ENCODE measurements around the gene NF1.
"Not testable (repeated sequence)": the region's sequence is repeated elsewhere in the genome, so short reads cannot be mapped to it uniquely, and the experiment has no call there.

NF1 gene

DNA sequence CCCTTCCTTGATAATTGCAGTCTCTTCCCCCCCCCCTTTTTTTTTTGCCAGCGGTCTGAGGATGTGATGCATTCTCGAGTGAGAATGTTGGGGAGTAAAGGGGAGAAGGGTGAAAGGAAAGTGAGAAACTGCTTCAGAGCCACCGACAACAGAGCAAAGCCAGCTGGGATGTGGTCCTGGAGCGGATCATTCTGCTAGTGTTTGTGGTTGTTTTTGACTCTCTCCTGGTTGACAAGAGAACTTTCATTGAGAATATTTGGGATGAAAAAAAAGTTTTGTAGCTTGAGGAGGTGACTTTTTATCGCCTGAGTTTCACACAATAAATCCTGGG is 1.3 kb downstream of the NF1 start:
- no peak for DNase-seq (ENCODE audit: extremely low read depth, low read depth)
- TF ChIP-seq, protein P1, sequence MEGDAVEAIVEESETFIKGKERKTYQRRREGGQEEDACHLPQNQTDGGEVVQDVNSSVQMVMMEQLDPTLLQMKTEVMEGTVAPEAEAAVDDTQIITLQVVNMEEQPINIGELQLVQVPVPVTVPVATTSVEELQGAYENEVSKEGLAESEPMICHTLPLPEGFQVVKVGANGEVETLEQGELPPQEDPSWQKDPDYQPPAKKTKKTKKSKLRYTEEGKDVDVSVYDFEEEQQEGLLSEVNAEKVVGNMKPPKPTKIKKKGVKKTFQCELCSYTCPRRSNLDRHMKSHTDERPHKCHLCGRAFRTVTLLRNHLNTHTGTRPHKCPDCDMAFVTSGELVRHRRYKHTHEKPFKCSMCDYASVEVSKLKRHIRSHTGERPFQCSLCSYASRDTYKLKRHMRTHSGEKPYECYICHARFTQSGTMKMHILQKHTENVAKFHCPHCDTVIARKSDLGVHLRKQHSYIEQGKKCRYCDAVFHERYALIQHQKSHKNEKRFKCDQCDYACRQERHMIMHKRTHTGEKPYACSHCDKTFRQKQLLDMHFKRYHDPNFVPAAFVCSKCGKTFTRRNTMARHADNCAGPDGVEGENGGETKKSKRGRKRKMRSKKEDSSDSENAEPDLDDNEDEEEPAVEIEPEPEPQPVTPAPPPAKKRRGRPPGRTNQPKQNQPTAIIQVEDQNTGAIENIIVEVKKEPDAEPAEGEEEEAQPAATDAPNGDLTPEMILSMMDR (IDR thresholded peaks at IDR 0.05; ENCODE audit: low read depth, low read length), result no peak

DNA sequence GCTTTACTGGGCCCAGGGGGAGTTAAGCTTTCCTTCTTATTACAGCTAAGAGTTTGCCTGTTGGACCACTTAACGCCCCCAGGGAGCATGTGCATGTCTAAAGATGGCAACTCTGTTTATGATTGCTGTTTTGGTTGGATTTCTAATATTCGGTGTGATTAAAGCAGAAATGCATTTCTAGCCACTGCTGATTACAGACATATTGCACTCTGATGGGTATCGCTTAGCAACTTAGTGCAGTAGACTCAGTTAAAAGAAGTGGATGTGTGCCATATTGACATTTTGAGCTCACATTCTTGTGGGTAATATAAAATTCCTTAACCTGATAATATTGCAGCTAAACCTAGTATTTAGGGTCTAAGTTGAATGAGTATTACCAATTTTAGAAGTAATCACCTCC is 4.2 kb downstream of the NF1 start:
- TF ChIP-seq, protein P1 (IDR thresholded peaks at IDR 0.05; ENCODE audit: low read depth, low read length), result no peak
- DNase-seq (ENCODE audit: extremely low read depth, low read depth), result no peak

DNA sequence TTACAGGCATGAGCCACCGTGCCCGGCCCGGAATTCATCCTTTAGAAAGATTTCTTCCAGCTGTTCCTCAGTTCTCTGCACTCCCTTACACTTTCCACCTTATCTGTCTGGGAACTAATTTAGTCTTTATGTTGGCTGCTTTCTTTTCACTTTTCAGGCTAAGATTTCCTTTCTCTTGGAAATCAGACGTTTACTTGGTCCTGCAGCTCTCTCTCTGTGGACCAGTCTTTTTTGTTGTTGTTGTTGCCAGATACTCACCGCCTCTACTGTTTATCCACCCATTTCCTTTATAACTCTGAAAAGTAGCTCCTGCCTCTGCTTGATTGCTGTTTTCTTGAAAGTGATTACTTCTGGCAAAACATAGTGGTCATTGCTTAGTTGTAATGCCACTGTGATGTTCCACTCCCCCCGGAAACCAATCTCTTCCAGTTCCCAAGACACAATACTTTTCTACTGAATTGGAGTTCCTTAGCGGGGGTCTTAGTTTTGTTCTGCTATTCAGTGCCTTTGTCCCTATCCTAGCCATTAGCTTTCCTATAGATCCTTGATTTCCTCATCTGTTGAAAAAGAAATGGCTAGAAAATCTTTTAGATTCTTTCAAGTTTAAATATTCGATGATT is 6.2 kb downstream of the NF1 start:
- no peak for DNase-seq (ENCODE audit: extremely low read depth, low read depth)
- TF ChIP-seq, protein P1 (IDR thresholded peaks at IDR 0.05; ENCODE audit: low read depth, low read length), result no peak

DNA sequence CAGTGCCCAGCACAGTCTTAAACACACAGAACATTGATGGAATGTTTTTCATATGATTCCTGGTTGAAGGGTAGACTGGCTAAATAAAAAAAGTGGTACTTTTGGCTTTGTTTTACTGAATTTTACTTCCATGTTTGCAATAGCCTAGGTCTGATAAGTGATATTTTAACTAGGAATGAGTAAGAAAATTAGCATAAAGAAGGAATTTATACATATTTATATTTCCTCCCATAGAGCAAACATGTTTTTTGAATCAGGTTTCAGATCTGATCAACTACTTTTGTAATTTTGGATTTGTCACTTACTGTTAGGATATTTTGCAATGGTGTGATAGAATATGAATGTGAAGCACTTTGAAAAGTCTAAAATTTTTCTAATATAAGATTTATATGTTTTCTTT is 7.2 kb downstream of the NF1 start:
- no peak for DNase-seq (ENCODE audit: extremely low read depth, low read depth)
- TF ChIP-seq, protein P1 (IDR thresholded peaks at IDR 0.05; ENCODE audit: low read depth, low read length), result no peak

DNA sequence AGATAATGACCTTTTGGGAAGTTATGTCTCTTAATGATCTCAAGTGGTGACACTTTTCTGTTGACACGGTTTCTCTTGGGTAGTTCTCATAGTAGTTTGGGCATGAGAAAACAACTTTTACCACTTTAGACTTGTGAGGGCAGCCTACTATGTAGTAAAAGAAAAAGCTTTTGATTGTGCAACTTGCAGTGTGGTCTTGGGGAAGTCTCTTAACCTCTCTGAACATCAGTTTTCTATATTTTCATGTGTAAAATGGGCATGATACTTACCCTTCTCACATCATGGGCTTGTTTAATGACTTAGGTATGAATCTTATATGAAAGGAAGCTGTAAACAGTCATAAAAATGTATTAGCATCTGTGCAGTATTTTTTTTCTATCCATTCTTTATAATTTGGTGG is 11.2 kb downstream of the NF1 start:
- DNase-seq (ENCODE audit: extremely low read depth, low read depth), result no peak
- TF ChIP-seq, protein P1 (IDR thresholded peaks at IDR 0.05; ENCODE audit: low read depth, low read length), result no peak

DNA sequence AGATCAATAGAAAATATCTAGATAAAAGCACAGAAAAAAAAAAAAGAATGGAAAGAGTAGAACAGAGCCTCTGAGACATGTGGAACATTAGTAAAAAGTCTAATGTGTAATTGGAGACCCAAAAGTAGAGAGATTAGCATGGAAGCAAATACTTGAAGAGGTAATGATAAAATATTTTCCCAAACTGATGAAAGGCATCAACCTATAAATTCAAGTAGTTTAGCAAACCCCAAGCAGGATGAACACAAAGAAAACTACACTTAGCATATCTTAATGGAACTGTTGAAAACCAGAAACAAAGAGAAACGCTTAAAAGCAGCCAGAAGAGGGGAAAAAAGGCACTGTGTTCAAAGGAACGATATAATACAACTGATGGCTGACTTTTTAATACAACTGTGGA is 16.4 kb downstream of the NF1 start:
- no peak for DNase-seq (ENCODE audit: extremely low read depth, low read depth)
- TF ChIP-seq, protein P1 (IDR thresholded peaks at IDR 0.05; ENCODE audit: low read depth, low read length), result no peak

DNA sequence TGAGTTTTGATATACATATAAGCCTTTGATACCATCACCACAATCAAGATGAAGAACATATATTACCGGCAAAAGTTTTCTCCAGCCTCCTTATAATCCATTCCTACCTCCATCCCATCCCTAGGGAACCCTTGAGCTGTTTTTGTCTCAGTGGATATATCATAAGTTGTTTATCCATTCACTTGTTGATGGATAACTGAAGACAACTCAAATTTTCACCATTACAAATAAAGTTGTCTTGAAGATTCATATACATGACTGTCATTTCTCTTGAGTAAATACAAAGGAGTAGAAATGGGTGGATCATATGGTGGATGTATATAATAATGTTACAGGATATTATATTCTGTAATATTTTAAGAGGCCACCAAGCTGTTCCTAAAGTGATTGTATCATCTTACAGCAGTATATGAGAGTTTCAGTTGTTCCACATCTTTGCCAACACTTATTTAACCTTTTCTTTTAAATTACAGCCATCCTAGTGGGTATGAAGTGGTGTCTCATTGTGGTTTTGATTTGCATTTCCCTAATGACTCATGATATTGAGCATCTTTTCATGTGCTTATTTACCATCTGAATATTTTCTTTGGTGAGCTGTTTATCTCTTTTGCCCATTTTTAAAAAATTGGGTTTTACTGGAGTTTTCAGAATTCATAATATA is 17.4 kb downstream of the NF1 start:
- TF ChIP-seq, protein P1 (IDR thresholded peaks at IDR 0.05; ENCODE audit: low read depth, low read length), result no peak
- no peak for DNase-seq (ENCODE audit: extremely low read depth, low read depth)

DNA sequence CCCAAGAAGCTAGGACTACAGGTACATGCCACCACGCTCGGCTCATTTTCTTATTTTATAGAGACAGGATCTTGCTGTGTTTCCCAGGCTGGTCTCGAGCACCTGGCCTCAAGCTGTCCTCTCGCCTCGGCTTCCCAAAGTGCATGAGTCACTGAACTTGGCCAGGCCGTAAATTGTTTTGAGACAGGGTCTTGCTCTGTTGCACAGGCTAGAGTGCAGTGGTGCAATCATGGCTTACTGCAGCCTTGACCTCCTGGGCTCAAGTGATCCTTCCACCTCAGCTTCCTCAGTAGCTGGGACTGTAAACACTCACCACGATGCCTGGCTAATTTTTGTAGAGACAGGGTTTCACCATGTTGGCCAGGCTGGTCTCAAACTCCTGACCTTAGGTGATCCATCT is 18.6 kb downstream of the NF1 start:
- DNase-seq (ENCODE audit: extremely low read depth, low read depth), result not testable (repeated sequence)

Data from AG09319 (cell line).